CD4-positive, alpha-beta T cell treated with Interferon alpha-2 for 1 hour (primary cell): ENCODE data around the gene HHIPL2.
"Not testable (repeated sequence)": the region's sequence is repeated elsewhere in the genome, so short reads cannot be mapped to it uniquely, and the experiment has no call there.

Experiments
- DNase-seq, 2 donors: peaks; one replicate each; pipeline ENCODE4 v3.0.0-alpha.2; 2020 to 2022

Gene HHIPL2

GRCh38 chr1:222539951-222540597, 7.8 kb downstream of the HHIPL2 start:
- no peak for DNase-seq

GRCh38 chr1:222535455-222535854, 12.4 kb downstream of the HHIPL2 start:
- no peak for DNase-seq

GRCh38 chr1:222530852-222531251, 17.1 kb downstream of the HHIPL2 start:
- DNase-seq, result no peak

GRCh38 chr1:222529916-222530315, 18.0 kb downstream of the HHIPL2 start:
- DNase-seq, result no peak

- DNase-seq, result no peak
Observed at GRCh38 chr1:222529181-222529580, 18.7 kb downstream of the HHIPL2 start.

GRCh38 chr1:222525951-222526350, 22.0 kb downstream of the HHIPL2 start:
- DNase-seq, result no peak

- no peak for DNase-seq
Observed at GRCh38 chr1:222523852-222524251, 24.1 kb downstream of the HHIPL2 start.

- no peak for DNase-seq
Observed at GRCh38 chr1:222522105-222522915, 25.6 kb downstream of the HHIPL2 start.

GRCh38 chr1:222521299-222522104, 26.4 kb downstream of the HHIPL2 start:
- DNase-seq, result no peak

- DNase-seq, result not testable (repeated sequence)
Observed at GRCh38 chr1:222489496-222489895, 58.4 kb downstream of the HHIPL2 start.

- DNase-seq, result not testable (repeated sequence)
Observed at GRCh38 chr1:222487774-222488173, 60.1 kb downstream of the HHIPL2 start.

- DNase-seq, result not testable (repeated sequence)
Observed at GRCh38 chr1:222484005-222484404, 63.9 kb downstream of the HHIPL2 start.

GRCh38 chr1:222479567-222479966, 68.3 kb downstream of the HHIPL2 start:
- DNase-seq, result not testable (repeated sequence)

- not testable (repeated sequence) for DNase-seq
Observed at GRCh38 chr1:222476436-222476835, 71.5 kb downstream of the HHIPL2 start.

- DNase-seq, result not testable (repeated sequence)
Observed at GRCh38 chr1:222473717-222474116, 74.2 kb downstream of the HHIPL2 start.

- not testable (repeated sequence) for DNase-seq
Observed at GRCh38 chr1:222472776-222473540, 74.9 kb downstream of the HHIPL2 start.
